ENCODE results near the gene TRIM2.
A peak's percentile ranks its signal among the peaks of the same experiment; 100 is the strongest.

The TRIM2 gene

GRCh38 chr4:153228512-153229140, 24.4 kb downstream of the TRIM2 start:
- WGBS (ENCODE audit: insufficient coverage): 71% methylated on average over 3 of the region's 6 CpGs
- Histone ChIP-seq H3K4me1 (ENCODE audit: control extremely low read depth in 1 of 4, control insufficient read depth in 4 of 4, insufficient read depth in 4 of 4, low read length in 3 of 4) (peaks cover 0 to 14% (median 6%) of the 10 kb centered on the region in 4 experiments), H3K36me3 (ENCODE audit: control insufficient read depth in 4 of 4, insufficient read depth in 4 of 4, low read length in 3 of 4) (no peaks in the 10 kb centered on the region), H3K4me3 (ENCODE audit: control insufficient read depth in 1 of 7, extremely low read depth in 1 of 7, insufficient read depth in 4 of 7, low read depth in 2 of 7, low read length in 6 of 7) (no peak overlapping the region), H3K9me3 (ENCODE audit: control extremely low read depth in 1 of 5, control insufficient read depth in 4 of 5, insufficient read depth in 2 of 5, low read depth in 1 of 5, low read length in 4 of 5) (peaks cover 0 to 7% (median 0%) of the 10 kb centered on the region in 5 experiments), H3K27me3 (replicated peaks in 2 of 5; ENCODE audit: control insufficient read depth in 4 of 5, insufficient read depth in 5 of 5, low read length in 4 of 5) (peaks cover 0 to 3% (median 0%) of the 10 kb centered on the region in 5 experiments), H3K27ac (ENCODE audit: insufficient read depth in 1 of 2, low read depth in 1 of 2, low read length in 2 of 2, poor library complexity in 1 of 2, severe bottlenecking in 2 of 2) (no peak overlapping the region)
- POLR2A ChIA-PET: interaction anchor here (0.6 kb wide), 1 partner anchor 20 kb away, joined by 3 read pairs; no protein-coding TSS in a partner anchor
- DNase-seq: no peak
- CTCF ChIA-PET: interaction anchor here (0.9 kb wide), 1 partner anchor 92 kb away, joined by 3 read pairs; no protein-coding TSS in a partner anchor

- Histone ChIP-seq H3K36me3 (ENCODE audit: control insufficient read depth in 4 of 4, insufficient read depth in 4 of 4, low read length in 3 of 4) (no peaks in the 10 kb centered on the region), H3K9me3 (ENCODE audit: control extremely low read depth in 1 of 5, control insufficient read depth in 4 of 5, insufficient read depth in 2 of 5, low read depth in 1 of 5, low read length in 4 of 5) (peaks cover 0 to 7% (median 0%) of the 10 kb centered on the region in 5 experiments), H3K27ac (ENCODE audit: insufficient read depth in 1 of 2, low read depth in 1 of 2, low read length in 2 of 2, poor library complexity in 1 of 2, severe bottlenecking in 2 of 2) (no peak overlapping the region), H3K4me3 (ENCODE audit: control insufficient read depth in 1 of 7, extremely low read depth in 1 of 7, insufficient read depth in 4 of 7, low read depth in 2 of 7, low read length in 6 of 7) (no peak overlapping the region), H3K27me3 (replicated peaks in 2 of 5; ENCODE audit: control insufficient read depth in 4 of 5, insufficient read depth in 5 of 5, low read length in 4 of 5) (peaks cover 0 to 2% (median 0%) of the 10 kb centered on the region in 5 experiments), H3K4me1 (ENCODE audit: control extremely low read depth in 1 of 4, control insufficient read depth in 4 of 4, insufficient read depth in 4 of 4, low read length in 3 of 4) (peaks cover 0 to 17% (median 10%) of the 10 kb centered on the region in 4 experiments)
- 100% methylated on average over 4 of the region's 5 CpGs for WGBS (ENCODE audit: insufficient coverage)
- ChIA-PET POLR2A (no interaction called here), CTCF (no interaction called here)
- DNase-seq: no peak
These were observed 25.3 kb downstream of the TRIM2 start for GRCh38 chr4:153229545-153229944.

- POLR2A ChIA-PET: no interaction called here
- H3K4me3 ChIP-seq (ENCODE audit: control insufficient read depth in 1 of 7, extremely low read depth in 1 of 7, insufficient read depth in 4 of 7, low read depth in 2 of 7, low read length in 6 of 7): no peak overlapping the region
- no peak overlapping the region for H3K27ac ChIP-seq (ENCODE audit: insufficient read depth in 1 of 2, low read depth in 1 of 2, low read length in 2 of 2, poor library complexity in 1 of 2, severe bottlenecking in 2 of 2)
- H3K9me3 ChIP-seq (ENCODE audit: control extremely low read depth in 1 of 5, control insufficient read depth in 4 of 5, insufficient read depth in 2 of 5, low read depth in 1 of 5, low read length in 4 of 5): no peaks in the 10 kb centered on the region
- H3K27me3 ChIP-seq (replicated peaks in 2 of 5; ENCODE audit: control insufficient read depth in 4 of 5, insufficient read depth in 5 of 5, low read length in 4 of 5): peaks cover 0 to 2% (median 0%) of the 10 kb centered on the region in 5 experiments
- CTCF ChIA-PET: no interaction called here
- WGBS (ENCODE audit: insufficient coverage): 96% methylated on average over 3 of the region's 3 CpGs
- H3K36me3 ChIP-seq (ENCODE audit: control insufficient read depth in 4 of 4, insufficient read depth in 4 of 4, low read length in 3 of 4): no peaks in the 10 kb centered on the region
- no peak for DNase-seq
- peaks cover 0 to 22% (median 13%) of the 10 kb centered on the region in 4 experiments for H3K4me1 ChIP-seq (ENCODE audit: control extremely low read depth in 1 of 4, control insufficient read depth in 4 of 4, insufficient read depth in 4 of 4, low read length in 3 of 4)
These were observed 28.5 kb downstream of the TRIM2 start for GRCh38 chr4:153232768-153233167.

- WGBS (ENCODE audit: insufficient coverage): 47% methylated on average over 4 of the region's 5 CpGs
- Histone ChIP-seq H3K4me1 (ENCODE audit: control extremely low read depth in 1 of 4, control insufficient read depth in 4 of 4, insufficient read depth in 4 of 4, low read length in 3 of 4) (peaks cover 0 to 17% (median 12%) of the 10 kb centered on the region in 4 experiments), H3K4me3 (ENCODE audit: control insufficient read depth in 1 of 7, extremely low read depth in 1 of 7, insufficient read depth in 4 of 7, low read depth in 2 of 7, low read length in 6 of 7) (no peak overlapping the region), H3K27me3 (replicated peaks in 2 of 5; ENCODE audit: control insufficient read depth in 4 of 5, insufficient read depth in 5 of 5, low read length in 4 of 5) (peaks cover 0 to 2% (median 0%) of the 10 kb centered on the region in 5 experiments), H3K9me3 (ENCODE audit: control extremely low read depth in 1 of 5, control insufficient read depth in 4 of 5, insufficient read depth in 2 of 5, low read depth in 1 of 5, low read length in 4 of 5) (no peaks in the 10 kb centered on the region), H3K36me3 (ENCODE audit: control insufficient read depth in 4 of 4, insufficient read depth in 4 of 4, low read length in 3 of 4) (no peaks in the 10 kb centered on the region), H3K27ac (ENCODE audit: insufficient read depth in 1 of 2, low read depth in 1 of 2, low read length in 2 of 2, poor library complexity in 1 of 2, severe bottlenecking in 2 of 2) (no peak overlapping the region)
- no peak for DNase-seq
- CTCF ChIA-PET: no interaction called here
- POLR2A ChIA-PET: no interaction called here
These were observed 29.6 kb downstream of the TRIM2 start for GRCh38 chr4:153233761-153234371.

GRCh38 chr4:153234885-153235284, 30.6 kb downstream of the TRIM2 start:
- WGBS (ENCODE audit: insufficient coverage): 94% methylated on average over 2 of the region's 2 CpGs
- no peak overlapping the region for H3K27ac ChIP-seq (ENCODE audit: insufficient read depth in 1 of 2, low read depth in 1 of 2, low read length in 2 of 2, poor library complexity in 1 of 2, severe bottlenecking in 2 of 2)
- peaks cover 0 to 2% (median 0%) of the 10 kb centered on the region in 5 experiments for H3K27me3 ChIP-seq (replicated peaks in 2 of 5; ENCODE audit: control insufficient read depth in 4 of 5, insufficient read depth in 5 of 5, low read length in 4 of 5)
- CTCF ChIA-PET: interaction anchor here (1.2 kb wide), 1 partner anchor 14 kb away, joined by 3 read pairs; no protein-coding TSS in a partner anchor
- H3K36me3 ChIP-seq (ENCODE audit: control insufficient read depth in 4 of 4, insufficient read depth in 4 of 4, low read length in 3 of 4): no peaks in the 10 kb centered on the region
- peak in 2 of 3 donors; percentile 78 to 86 for DNase-seq
- H3K4me3 ChIP-seq (ENCODE audit: control insufficient read depth in 1 of 7, extremely low read depth in 1 of 7, insufficient read depth in 4 of 7, low read depth in 2 of 7, low read length in 6 of 7): no peak overlapping the region
- H3K4me1 ChIP-seq (ENCODE audit: control extremely low read depth in 1 of 4, control insufficient read depth in 4 of 4, insufficient read depth in 4 of 4, low read length in 3 of 4): peaks cover 0 to 16% (median 11%) of the 10 kb centered on the region in 4 experiments
- POLR2A ChIA-PET: no interaction called here
- H3K9me3 ChIP-seq (ENCODE audit: control extremely low read depth in 1 of 5, control insufficient read depth in 4 of 5, insufficient read depth in 2 of 5, low read depth in 1 of 5, low read length in 4 of 5): no peaks in the 10 kb centered on the region

- Histone ChIP-seq H3K27ac (ENCODE audit: insufficient read depth in 1 of 2, low read depth in 1 of 2, low read length in 2 of 2, poor library complexity in 1 of 2, severe bottlenecking in 2 of 2) (no peak overlapping the region), H3K4me1 (ENCODE audit: control extremely low read depth in 1 of 4, control insufficient read depth in 4 of 4, insufficient read depth in 4 of 4, low read length in 3 of 4) (peaks cover 0 to 12% (median 11%) of the 10 kb centered on the region in 4 experiments), H3K27me3 (replicated peaks in 2 of 5; ENCODE audit: control insufficient read depth in 4 of 5, insufficient read depth in 5 of 5, low read length in 4 of 5) (no peaks in the 10 kb centered on the region), H3K36me3 (ENCODE audit: control insufficient read depth in 4 of 4, insufficient read depth in 4 of 4, low read length in 3 of 4) (no peaks in the 10 kb centered on the region), H3K4me3 (ENCODE audit: control insufficient read depth in 1 of 7, extremely low read depth in 1 of 7, insufficient read depth in 4 of 7, low read depth in 2 of 7, low read length in 6 of 7) (no peak overlapping the region), H3K9me3 (ENCODE audit: control extremely low read depth in 1 of 5, control insufficient read depth in 4 of 5, insufficient read depth in 2 of 5, low read depth in 1 of 5, low read length in 4 of 5) (no peaks in the 10 kb centered on the region)
- 98% methylated on average over 4 of the region's 5 CpGs for WGBS (ENCODE audit: insufficient coverage)
- POLR2A ChIA-PET: no interaction called here
- CTCF ChIA-PET: no interaction called here
- no peak for DNase-seq
These were observed 34.1 kb downstream of the TRIM2 start for GRCh38 chr4:153238135-153238919.

Measured in common myeloid progenitor, CD34-positive (primary cell).